Gastrocnemius medialis (tissue), 4 donors: ENCODE results near the gene PTCD3. TPM values are rescaled to one million over a fixed set of nuclear protein-coding genes. Genes with fewer than 3 reads are reported as not detected.
A peak's percentile ranks its signal among the peaks of the same experiment; 100 is the strongest.

Source experiments
- ATAC-seq, 2 donors: fragments of 150-250 bp; one replicate each; pipeline ENCODE4 v1.9.1; 2016
- DNase-seq, 2 donors: peaks; one replicate each; pipeline ENCODE4 v3.0.0-alpha.2; 2019
- H3K27ac ChIP-seq, 4 donors: fragments of 200-600 bp; sonication (generic); 1 replicate in 1 of 4; 2 replicates in 3 of 4; pipeline ENCODE4 v1.5.1; 2016 to 2018; ENCODE audit warnings: mild to moderate bottlenecking in 2 of 4, moderate library complexity in 1 of 4
- H3K27me3 ChIP-seq, 3 donors: fragments of 200-600 bp; sonication (generic) in 2 of 3; 1 replicate in 1 of 3; 2 replicates in 2 of 3; pipeline versions ENCODE4 v1.5.1 to v1.6.0; 2016 to 2019; ENCODE audit warnings: mild to moderate bottlenecking in 1 of 3, moderate library complexity in 1 of 3
- H3K36me3 ChIP-seq, 2 donors: fragments of 200-600 bp; sonication (generic) in 1 of 2; one replicate each; pipeline ENCODE4 v1.5.1; 2017 to 2018
- H3K4me1 ChIP-seq, 2 donors: fragments of 200-600 bp; sonication (generic) in 1 of 2; one replicate each; pipeline ENCODE4 v1.5.1; 2016 to 2017; ENCODE audit warnings: mild to moderate bottlenecking in 2 of 2
- H3K4me3 ChIP-seq, 4 donors: fragments of 200-600 bp; sonication (generic) in 3 of 4; 1 replicate in 1 of 4; 2 replicates in 3 of 4; pipeline ENCODE4 v1.5.1; 2016 to 2019; ENCODE audit warnings: mild to moderate bottlenecking in 2 of 4
- H3K9me3 ChIP-seq, 3 donors: fragments of 200-600 bp; sonication (generic) in 2 of 3; 1 replicate in 1 of 3; 2 replicates in 2 of 3; pipeline ENCODE4 v1.5.1; 2016 to 2019
- POLR2A ChIP-seq, 2 donors: fragments of 450-650 bp; IDR thresholded peaks; one replicate each; pipeline ENCODE4 v1.6.1; 2017; ENCODE audit warnings: antibody characterized with exemption in 2 of 2, mild to moderate bottlenecking in 2 of 2, moderate library complexity in 2 of 2
- in situ Hi-C, 4 donors: fragments of 200-750 bp; cut with MboI; loops; one replicate each; pipeline versions ENCODE4 v1.15.0 to v1.8.0; 2017; ENCODE audit warnings: low sequenced_read_pairs in 4 of 4
- intact Hi-C: fragments of 100-400 bp; cut with DNase I; formaldehyde crosslinking; loops from one replicate; pipeline ENCODE4 v1.15.1; 2023; ENCODE audit warnings: low total_unique reads
- total RNA-seq, 4 donors: library from RNA; depleted of rRNA; stranded (reverse); fragments of >200 nt; gene quantifications; one replicate each; pipeline versions ENCODE4 v1.1.0 to v1.2.3, GENCODE V29; 2016
- TF ChIP-seq, protein P1 (sequence below), 5 experiments: fragments of 450-650 bp in 3 of 5; fragments of 200-600 bp in 2 of 5; sonication (generic) in 2 of 5; IDR thresholded peaks in 4 of 5; conservative IDR thresholded peaks in 1 of 5; 1 replicate in 4 of 5; 2 replicates in 1 of 5; pipeline ENCODE4 v1.5.1; 2016 to 2019; ENCODE audit warnings: antibody characterized with exemption in 5 of 5, mild to moderate bottlenecking in 3 of 5, moderate library complexity in 3 of 5

Gene PTCD3
- total RNA-seq, 4 donors from 2014 or later, result 55.5 to 111 (median 68.2) TPM

DNA sequence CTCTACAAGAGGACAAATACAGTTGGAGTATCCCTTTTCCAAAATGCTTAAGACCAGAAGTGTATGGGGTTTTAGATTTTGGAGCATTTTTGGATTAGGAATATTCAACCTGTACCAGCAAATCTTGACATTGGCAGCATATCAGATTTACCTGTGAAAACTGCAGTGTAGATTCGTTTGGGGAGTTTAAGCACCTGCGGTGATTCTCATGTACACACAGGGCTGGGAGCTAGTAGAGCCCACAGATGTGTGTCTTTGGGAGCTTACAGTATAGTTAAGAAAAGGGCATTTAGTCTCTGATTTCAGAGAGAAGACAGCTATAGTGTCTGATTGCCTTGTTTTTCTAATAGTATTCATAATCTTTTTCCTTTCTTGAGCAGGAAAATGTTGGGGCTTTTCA is 30.1 kb downstream of the PTCD3 start:
- in situ Hi-C loops (no loop called here), intact Hi-C loops (no loop called here)
- peaks cover 6 to 8% of the 10 kb centered on the region in 2 donors for H3K4me1 ChIP-seq
- H3K36me3 ChIP-seq, result peaks cover 0 to 88% of the 10 kb centered on the region in 2 donors
- H3K27ac ChIP-seq, result no peak overlapping the region
- H3K27me3 ChIP-seq, result no peaks in the 10 kb centered on the region
- TF ChIP-seq, protein P1, sequence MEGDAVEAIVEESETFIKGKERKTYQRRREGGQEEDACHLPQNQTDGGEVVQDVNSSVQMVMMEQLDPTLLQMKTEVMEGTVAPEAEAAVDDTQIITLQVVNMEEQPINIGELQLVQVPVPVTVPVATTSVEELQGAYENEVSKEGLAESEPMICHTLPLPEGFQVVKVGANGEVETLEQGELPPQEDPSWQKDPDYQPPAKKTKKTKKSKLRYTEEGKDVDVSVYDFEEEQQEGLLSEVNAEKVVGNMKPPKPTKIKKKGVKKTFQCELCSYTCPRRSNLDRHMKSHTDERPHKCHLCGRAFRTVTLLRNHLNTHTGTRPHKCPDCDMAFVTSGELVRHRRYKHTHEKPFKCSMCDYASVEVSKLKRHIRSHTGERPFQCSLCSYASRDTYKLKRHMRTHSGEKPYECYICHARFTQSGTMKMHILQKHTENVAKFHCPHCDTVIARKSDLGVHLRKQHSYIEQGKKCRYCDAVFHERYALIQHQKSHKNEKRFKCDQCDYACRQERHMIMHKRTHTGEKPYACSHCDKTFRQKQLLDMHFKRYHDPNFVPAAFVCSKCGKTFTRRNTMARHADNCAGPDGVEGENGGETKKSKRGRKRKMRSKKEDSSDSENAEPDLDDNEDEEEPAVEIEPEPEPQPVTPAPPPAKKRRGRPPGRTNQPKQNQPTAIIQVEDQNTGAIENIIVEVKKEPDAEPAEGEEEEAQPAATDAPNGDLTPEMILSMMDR (IDR thresholded peaks at IDR 0.05 in 4 of 5, conservative IDR thresholded peaks at IDR 0.05 in 1 of 5), result no peak
- no peak for TF ChIP-seq POLR2A (IDR thresholded peaks at IDR 0.05)
- ATAC-seq, result no peak
- DNase-seq, result no peak
- H3K4me3 ChIP-seq, result no peak overlapping the region
- no peaks in the 10 kb centered on the region for H3K9me3 ChIP-seq

DNA sequence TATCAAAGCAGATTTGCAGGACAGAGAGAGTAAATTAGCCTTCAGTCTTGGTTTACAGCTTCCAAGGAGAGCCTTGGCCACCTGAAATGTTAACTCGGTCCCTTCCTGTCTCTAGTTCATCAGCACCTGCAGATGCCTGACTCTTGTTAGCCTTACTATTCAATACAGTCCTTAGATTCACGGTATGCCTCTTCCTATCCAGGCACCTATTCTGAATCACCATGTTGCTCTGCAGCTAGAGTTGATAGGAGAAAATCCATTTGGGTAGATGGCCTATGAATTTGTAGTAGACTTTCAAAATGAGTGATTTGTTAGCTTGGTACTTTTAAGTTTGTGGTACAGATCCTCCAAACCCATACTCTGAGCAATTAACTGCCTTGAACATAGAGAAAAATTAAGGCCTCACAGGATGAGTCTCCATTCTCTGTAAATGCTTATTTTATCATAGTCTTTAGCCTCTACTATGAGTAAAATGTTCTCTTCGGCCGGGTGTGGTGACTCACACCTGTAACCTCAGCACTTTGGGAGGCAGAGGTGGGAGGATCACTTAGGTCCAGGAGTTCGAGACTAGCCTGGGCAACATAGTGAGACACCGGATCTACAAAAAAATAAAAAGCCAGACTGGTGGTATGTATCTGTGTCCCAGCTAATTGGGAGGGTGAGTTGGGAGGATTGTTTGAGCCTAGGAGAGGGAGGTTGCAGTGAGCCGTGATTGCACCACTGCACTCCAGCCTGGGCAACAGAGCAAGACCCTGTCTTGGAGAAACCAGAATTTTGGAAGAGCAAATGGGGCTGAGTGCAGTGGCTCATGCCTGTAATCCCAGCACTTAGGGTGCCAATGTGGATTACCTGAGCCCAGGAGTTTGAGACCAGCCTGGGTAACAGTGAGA is 32.9 kb downstream of the PTCD3 start:
- Histone ChIP-seq H3K27me3 (no peaks in the 10 kb centered on the region), H3K9me3 (no peaks in the 10 kb centered on the region), H3K36me3 (peaks cover 0 to 85% of the 10 kb centered on the region in 2 donors), H3K27ac (peak overlapping the region in 3 of 4 donors; percentile 81 to 87 (median 86)), H3K4me3 (no peak overlapping the region), H3K4me1 (peaks cover 6 to 10% of the 10 kb centered on the region in 2 donors)
- TF ChIP-seq, protein P1 (IDR thresholded peaks at IDR 0.05 in 4 of 5, conservative IDR thresholded peaks at IDR 0.05 in 1 of 5), result no peak
- no peak for TF ChIP-seq POLR2A (IDR thresholded peaks at IDR 0.05)
- in situ Hi-C loops (no loop called here), intact Hi-C loops (no loop called here)
- DNase-seq (no peak), ATAC-seq (no peak)

DNA sequence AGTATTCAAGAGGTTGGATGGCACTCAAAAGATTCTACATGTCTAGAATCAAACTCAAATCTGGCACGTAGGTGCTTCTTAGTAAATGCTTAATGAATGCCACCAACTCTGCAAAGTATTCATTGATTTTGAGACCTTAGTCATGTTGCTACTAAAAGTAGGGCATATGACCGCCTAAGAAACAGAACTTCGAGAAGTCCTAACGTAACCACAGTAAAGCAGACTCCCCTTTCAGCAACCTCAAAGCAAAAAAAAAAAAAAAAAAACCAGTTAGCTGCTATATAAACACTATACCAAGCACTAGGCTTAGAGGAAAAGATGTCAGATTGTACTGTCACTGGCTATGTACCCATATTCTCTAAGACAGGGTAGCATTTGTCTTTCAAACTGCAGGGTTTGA is 33.9 kb downstream of the PTCD3 start:
- intact Hi-C loops, result loop anchor here (1.0 kb wide), 1 partner anchor 33 kb away; no protein-coding TSS in a partner anchor
- DNase-seq, result no peak
- no peaks in the 10 kb centered on the region for H3K9me3 ChIP-seq

DNA sequence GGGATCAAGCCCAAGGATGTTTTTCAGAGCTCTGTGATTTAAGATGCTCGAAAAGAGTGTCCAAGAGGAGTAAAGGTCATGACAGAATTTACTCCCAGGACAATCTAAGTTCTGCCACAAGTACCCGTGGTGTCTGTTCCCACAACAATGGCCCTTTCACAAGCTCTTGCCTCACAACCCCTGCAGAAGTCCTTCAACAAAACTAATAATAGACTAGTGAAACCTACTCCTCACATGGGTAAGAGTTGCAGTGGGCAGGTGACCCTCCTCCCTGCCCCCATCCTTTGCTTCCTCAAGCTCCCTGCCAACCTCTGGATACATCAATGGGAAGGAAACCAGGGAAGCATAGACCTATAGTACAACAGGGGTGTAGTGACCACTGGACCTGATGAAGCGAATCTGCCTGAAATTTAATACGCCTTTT is 34.9 kb downstream of the PTCD3 start:
- H3K27me3 ChIP-seq, result no peaks in the 10 kb centered on the region
- ATAC-seq, result peak; percentile 97 to 98

More for the DNA sequence above, 33.9 kb downstream of the PTCD3 start:
- in situ Hi-C loops, result no loop called here
- ATAC-seq, result no peak
- Histone ChIP-seq H3K4me1 (peaks cover 6 to 10% of the 10 kb centered on the region in 2 donors), H3K27ac (peak overlapping the region; percentile 79 to 87 (median 84)), H3K27me3 (no peaks in the 10 kb centered on the region), H3K36me3 (peaks cover 0 to 85% of the 10 kb centered on the region in 2 donors), H3K4me3 (no peak overlapping the region)
- TF ChIP-seq POLR2A (IDR thresholded peaks at IDR 0.05), result no peak
- TF ChIP-seq, protein P1 (IDR thresholded peaks at IDR 0.05 in 4 of 5, conservative IDR thresholded peaks at IDR 0.05 in 1 of 5), result no peak

More for the DNA sequence above, 34.9 kb downstream of the PTCD3 start:
- Histone ChIP-seq H3K27ac (peak overlapping the region; percentile 79 to 87 (median 84)), H3K9me3 (no peaks in the 10 kb centered on the region), H3K4me3 (no peak overlapping the region), H3K4me1 (peaks cover 6 to 10% of the 10 kb centered on the region in 2 donors), H3K36me3 (peaks cover 0 to 84% of the 10 kb centered on the region in 2 donors)
- in situ Hi-C loops (no loop called here), intact Hi-C loops (loop anchor here (1.0 kb wide), 2 partner anchors 34 to 45 kb away; no protein-coding TSS in a partner anchor)
- peak; percentile 69 to 85 for DNase-seq
- TF ChIP-seq, protein P1 (IDR thresholded peaks at IDR 0.05 in 4 of 5, conservative IDR thresholded peaks at IDR 0.05 in 1 of 5), result no peak
- TF ChIP-seq POLR2A (IDR thresholded peaks at IDR 0.05), result no peak
